ENCODE data around the gene PSIP1. TPM values are rescaled to one million over a fixed set of nuclear protein-coding genes. Genes with fewer than 3 reads are reported as not detected.

The PSIP1 gene
- total RNA-seq, 3 donors from 2014 or later (not counting 1 experiment from before 2014, with no cell fraction given) = 50.3 to 83.1 (median 72.6) TPM

- TF ChIP-seq CTCF (IDR thresholded peaks at IDR 0.05) = no peak
- no peaks in the 10 kb centered on the region for H3K36me3 Mint-ChIP-seq
- no peak overlapping the region for H3K27ac Mint-ChIP-seq
- H3K9me3 Mint-ChIP-seq = no peaks in the 10 kb centered on the region
- H3K4me3 Mint-ChIP-seq = no peak overlapping the region
- intact Hi-C loops (cut with micrococcal nuclease) = no loop called here
- no peaks in the 10 kb centered on the region for H3K27me3 Mint-ChIP-seq (ENCODE audit: low read depth in 2 of 2)
- no peaks in the 10 kb centered on the region for H3K9me3 ChIP-seq (ENCODE audit: control insufficient read depth, insufficient read depth, low read length)
- no peak overlapping the region for H3K4me3 ChIP-seq (ENCODE audit: low read length)
- no peak for ATAC-seq
- H3K27me3 ChIP-seq (ENCODE audit: control insufficient read depth, insufficient read depth, low read length) = no peaks in the 10 kb centered on the region
- 75% methylated on average over 6 of the region's 6 CpGs for WGBS (ENCODE audit: insufficient coverage)
- H3K36me3 ChIP-seq (ENCODE audit: control insufficient read depth, insufficient read depth, low read length) = peaks cover 29% of the 10 kb centered on the region
- H3K27ac ChIP-seq (ENCODE audit: low read length) = no peak overlapping the region
- H3K4me1 ChIP-seq (ENCODE audit: control insufficient read depth, insufficient read depth, low read length) = no peaks in the 10 kb centered on the region
- H3K4me1 Mint-ChIP-seq = peaks cover 29 to 42% of the 10 kb centered on the region in 2 donors
- peak in 1 of 2 donors; percentile 39 for DNase-seq
Measured at GRCh38 chr9:15501179-15501578, 9.6 kb downstream of the PSIP1 start.

GRCh38 chr9:15499139-15499538 lies 11.6 kb downstream of the PSIP1 start:
- H3K4me3 ChIP-seq (ENCODE audit: low read length) = no peak overlapping the region
- no peaks in the 10 kb centered on the region for H3K4me1 ChIP-seq (ENCODE audit: control insufficient read depth, insufficient read depth, low read length)
- no peak overlapping the region for H3K27ac ChIP-seq (ENCODE audit: low read length)
- intact Hi-C loops (cut with micrococcal nuclease) = no loop called here
- WGBS (ENCODE audit: insufficient coverage) = 75% methylated on average over 2 of the region's 2 CpGs
- H3K36me3 Mint-ChIP-seq = no peaks in the 10 kb centered on the region
- ATAC-seq (no peak), DNase-seq (no peak)
- no peak overlapping the region for H3K4me3 Mint-ChIP-seq
- no peak for TF ChIP-seq CTCF (IDR thresholded peaks at IDR 0.05)
- peaks cover 17% of the 10 kb centered on the region for H3K36me3 ChIP-seq (ENCODE audit: control insufficient read depth, insufficient read depth, low read length)
- no peak overlapping the region for H3K27ac Mint-ChIP-seq
- H3K9me3 ChIP-seq (ENCODE audit: control insufficient read depth, insufficient read depth, low read length) = no peaks in the 10 kb centered on the region
- no peaks in the 10 kb centered on the region for H3K9me3 Mint-ChIP-seq
- H3K27me3 Mint-ChIP-seq (ENCODE audit: low read depth in 2 of 2) = no peaks in the 10 kb centered on the region
- peaks cover 31 to 44% of the 10 kb centered on the region in 2 donors for H3K4me1 Mint-ChIP-seq
- no peaks in the 10 kb centered on the region for H3K27me3 ChIP-seq (ENCODE audit: control insufficient read depth, insufficient read depth, low read length)

DNA sequence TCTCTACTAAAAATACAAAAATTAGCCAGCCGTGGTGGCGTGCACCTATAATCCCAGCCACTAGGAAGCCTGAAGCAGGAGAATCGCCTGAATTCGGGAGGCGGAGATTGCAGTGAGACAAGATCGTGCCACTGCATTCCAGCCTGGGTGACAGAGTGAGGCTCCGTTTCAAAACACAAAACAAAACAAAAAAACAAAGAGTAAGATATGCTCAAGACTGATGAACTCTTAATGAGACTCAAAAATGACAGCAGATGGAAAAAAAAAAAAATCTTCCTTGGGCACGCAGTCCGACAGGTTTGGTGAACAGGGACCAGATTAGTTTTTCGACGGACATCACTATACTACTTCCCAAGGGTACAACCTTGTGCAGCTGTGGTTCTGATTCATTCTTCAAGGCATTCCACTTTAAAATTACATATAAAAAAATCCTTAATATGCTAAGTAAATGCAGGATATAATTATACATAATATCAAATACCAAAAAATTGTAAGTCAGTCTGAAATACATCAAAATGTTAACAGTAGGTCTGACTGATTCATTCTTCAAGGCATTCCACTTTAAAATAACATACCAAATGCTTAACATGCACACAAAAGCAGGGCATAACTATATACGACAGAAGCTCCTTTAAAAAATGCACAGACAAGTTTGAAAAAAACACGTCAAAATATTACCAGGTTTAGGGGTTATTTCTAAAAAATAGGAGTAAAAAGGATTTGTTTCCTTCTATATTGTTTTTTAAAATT lies 12.3 kb downstream of the PSIP1 start:
- H3K4me3 Mint-ChIP-seq = no peak overlapping the region
- no peaks in the 10 kb centered on the region for H3K9me3 ChIP-seq (ENCODE audit: control insufficient read depth, insufficient read depth, low read length)
- H3K36me3 ChIP-seq (ENCODE audit: control insufficient read depth, insufficient read depth, low read length) = peaks cover 17% of the 10 kb centered on the region
- TF ChIP-seq CTCF (IDR thresholded peaks at IDR 0.05) = no peak
- ATAC-seq (no peak), DNase-seq (no peak)
- no peaks in the 10 kb centered on the region for H3K9me3 Mint-ChIP-seq
- no peaks in the 10 kb centered on the region for H3K36me3 Mint-ChIP-seq
- 98% methylated on average over 9 of the region's 13 CpGs for WGBS (ENCODE audit: insufficient coverage)
- no peak overlapping the region for H3K27ac Mint-ChIP-seq
- H3K4me1 ChIP-seq (ENCODE audit: control insufficient read depth, insufficient read depth, low read length) = no peaks in the 10 kb centered on the region
- H3K27me3 Mint-ChIP-seq (ENCODE audit: low read depth in 2 of 2) = no peaks in the 10 kb centered on the region
- peaks cover 34 to 46% of the 10 kb centered on the region in 2 donors for H3K4me1 Mint-ChIP-seq
- intact Hi-C loops (cut with micrococcal nuclease) = no loop called here
- H3K4me3 ChIP-seq (ENCODE audit: low read length) = no peak overlapping the region
- no peaks in the 10 kb centered on the region for H3K27me3 ChIP-seq (ENCODE audit: control insufficient read depth, insufficient read depth, low read length)
- no peak overlapping the region for H3K27ac ChIP-seq (ENCODE audit: low read length)

Data from natural killer cell (primary cell).